Mesodermal cell (in vitro differentiated cells): ENCODE measurements around the gene IQCK. TPM values are rescaled to one million over a fixed set of nuclear protein-coding genes. Genes with fewer than 3 reads are reported as not detected.
A peak's percentile ranks its signal among the peaks of the same experiment; 100 is the strongest.
"Not testable (repeated sequence)": the region's sequence is repeated elsewhere in the genome, so short reads cannot be mapped to it uniquely, and the experiment has no call there.

Experiments
- H3K27ac ChIP-seq: 2 replicates; pipeline ENCODE4 v1.7.0; 2013; ENCODE audit warnings: mild to moderate bottlenecking, low read depth, low read length, moderate library complexity; ENCODE audit not compliant: severe bottlenecking
- H3K36me3 ChIP-seq: 2 replicates; pipeline ENCODE4 v1.7.1; 2013; ENCODE audit warnings: mild to moderate bottlenecking, low read length, moderate library complexity; ENCODE audit not compliant: control insufficient read depth, insufficient read depth
- H3K4me1 ChIP-seq: one replicate; pipeline ENCODE4 v1.7.1; 2013; ENCODE audit warnings: mild to moderate bottlenecking, low read length; ENCODE audit not compliant: insufficient read depth, control insufficient read depth, poor library complexity, severe bottlenecking
- H3K4me3 ChIP-seq: 2 replicates; pipeline ENCODE4 v1.7.0; 2013; ENCODE audit warnings: low read length, control low read depth, mild to moderate bottlenecking; ENCODE audit not compliant: insufficient read depth, poor library complexity, severe bottlenecking; ENCODE audit errors: extremely low read depth
- H3K9me3 ChIP-seq: 2 replicates; pipeline ENCODE4 v1.7.1; 2013; ENCODE audit warnings: mild to moderate bottlenecking, low read length, moderate library complexity; ENCODE audit not compliant: control insufficient read depth
- WGBS, 2 experiments: methylation state at CpG; one replicate each; pipeline ENCODE4 v1.1.5; 2013; ENCODE audit warnings: missing lambda C conversion rate in 2 of 2; ENCODE audit not compliant: insufficient coverage in 2 of 2; 5-methylcytosine and 5-hydroxymethylcytosine counted together
- polyA plus RNA-seq, 2 experiments: library from polyadenylated mRNA; stranded (reverse); fragments of 50-300 nt; gene quantifications; one replicate each; pipeline ENCODE4 v1.2.3, GENCODE V29; 2013

Gene IQCK, protein sequence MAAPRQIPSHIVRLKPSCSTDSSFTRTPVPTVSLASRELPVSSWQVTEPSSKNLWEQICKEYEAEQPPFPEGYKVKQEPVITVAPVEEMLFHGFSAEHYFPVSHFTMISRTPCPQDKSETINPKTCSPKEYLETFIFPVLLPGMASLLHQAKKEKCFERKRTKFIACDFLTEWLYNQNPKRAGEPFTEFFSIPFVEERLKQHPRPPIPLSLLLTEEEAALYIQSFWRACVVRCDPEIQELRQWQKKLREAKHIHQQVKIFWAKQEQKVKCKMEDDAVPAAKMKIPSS
- polyA plus RNA-seq (2013, experiment 1 of 2), result 12.8 TPM
- 12.8 TPM for polyA plus RNA-seq (2013, experiment 2 of 2)

DNA sequence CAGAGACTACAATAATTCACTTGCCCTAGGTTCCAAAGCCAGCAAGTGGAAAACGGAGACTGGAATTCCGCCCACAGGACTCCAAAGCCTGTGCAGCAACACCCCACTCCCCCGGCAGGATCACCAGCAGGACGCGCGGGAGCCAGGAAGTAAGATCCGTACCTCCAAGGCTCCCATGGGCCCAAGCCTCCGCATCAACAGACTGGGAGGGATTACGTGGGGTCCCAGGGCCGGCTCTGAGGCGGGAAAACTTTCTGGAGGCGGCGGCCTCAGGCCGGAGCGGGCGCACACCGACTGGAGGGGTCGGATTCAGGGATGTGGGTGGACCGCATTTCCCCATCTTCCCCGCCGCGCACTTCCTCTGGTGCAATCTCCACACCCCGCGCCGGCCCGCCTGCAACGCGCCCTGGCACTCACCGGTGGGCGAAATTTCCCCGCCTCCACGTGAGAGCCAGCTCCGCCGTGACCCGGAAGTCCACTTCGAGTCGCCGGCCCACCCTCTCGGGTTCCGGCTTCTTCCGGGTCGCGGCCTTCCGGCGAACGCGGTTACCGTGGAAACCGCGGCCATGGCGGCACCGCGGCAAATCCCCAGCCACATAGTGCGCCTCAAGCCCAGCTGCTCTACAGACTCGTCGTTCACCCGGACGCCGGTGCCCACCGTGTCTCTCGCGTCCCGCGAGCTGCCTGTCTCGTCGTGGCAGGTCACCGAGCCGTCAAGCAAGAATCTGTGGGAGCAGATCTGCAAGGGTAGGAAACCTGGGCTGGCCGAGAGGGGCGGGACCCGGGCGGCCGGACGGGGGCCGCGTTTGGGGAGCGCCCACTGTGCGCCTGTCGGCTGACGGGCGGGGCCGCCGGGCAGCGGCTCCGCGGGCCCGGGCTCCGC is at the start of gene IQCK, which contains the start of gene KNOP1:
TSS of gene IQCK (plus strand) at position 531 of the 883 bp plus-strand sequence. CDS start at position 567, 36 bp downstream.
TSS of gene KNOP1 (minus strand) at position 487 of the 883 bp plus-strand sequence. CDS start 3,192 bp downstream, outside the sequence.
- peaks cover 26% of the 10 kb centered on the region for H3K36me3 ChIP-seq
- no peaks in the 10 kb centered on the region for H3K9me3 ChIP-seq
- no peaks in the 10 kb centered on the region for H3K4me1 ChIP-seq
- H3K4me3 ChIP-seq, result peak within 1 kb of the TSS; percentile 88
- 0 to 1% methylated on average over 70 to 75 of the region's 88 CpGs for WGBS, 2 experiments
- peak within 1 kb of the TSS; percentile 84 for H3K27ac ChIP-seq

DNA sequence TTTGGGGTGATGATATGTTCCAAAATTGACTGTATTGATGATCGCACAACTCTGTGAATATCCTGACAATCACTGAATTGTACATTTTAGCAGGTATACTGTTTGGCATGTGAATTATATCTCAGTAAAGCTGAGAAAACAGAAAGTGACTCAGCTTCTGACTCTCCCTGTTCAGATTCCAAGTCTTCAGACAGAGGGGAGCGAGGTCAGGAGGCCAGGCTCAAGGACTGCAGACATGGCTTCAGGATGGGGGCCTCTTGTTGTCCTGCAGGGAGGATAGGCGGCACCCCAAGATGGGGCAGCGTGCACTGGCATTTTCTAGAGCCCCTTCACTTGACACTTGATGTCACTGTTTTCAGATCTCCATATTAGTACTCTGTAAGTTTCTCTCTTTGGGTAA is 45.7 kb upstream of the IQCK start:
- H3K4me3 ChIP-seq, result no peak overlapping the region
- peaks cover 29% of the 10 kb centered on the region for H3K36me3 ChIP-seq
- no peak overlapping the region for H3K27ac ChIP-seq
- H3K9me3 ChIP-seq, result no peaks in the 10 kb centered on the region
- no peaks in the 10 kb centered on the region for H3K4me1 ChIP-seq
- WGBS, 2 experiments, result 80 to 100% methylated on average over 2 to 3 of the region's 4 CpGs

DNA sequence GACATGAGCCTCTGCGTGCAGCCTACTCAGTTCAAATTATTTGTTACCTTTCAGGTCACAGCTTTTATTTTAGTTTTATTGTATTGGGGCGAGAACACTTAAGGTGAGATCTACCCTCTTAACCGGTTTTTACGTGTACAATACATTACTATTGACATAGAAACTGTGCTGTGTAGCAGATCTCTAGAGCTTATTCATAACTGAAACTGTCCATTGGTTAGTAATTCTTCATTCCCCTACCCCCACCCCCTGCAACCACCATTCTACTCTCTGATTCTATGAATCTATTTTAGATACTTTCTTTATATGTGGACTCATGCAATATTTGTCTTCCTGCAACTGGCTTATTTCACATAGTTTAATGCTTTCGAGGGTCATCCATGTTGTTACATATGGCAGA is 43.6 kb upstream of the IQCK start:
- H3K4me3 ChIP-seq, result no peak overlapping the region
- H3K9me3 ChIP-seq, result no peaks in the 10 kb centered on the region
- H3K27ac ChIP-seq, result no peak overlapping the region
- H3K4me1 ChIP-seq, result no peaks in the 10 kb centered on the region
- peaks cover 23% of the 10 kb centered on the region for H3K36me3 ChIP-seq
- WGBS, 2 experiments, result 80% methylated on average over 1 of the region's 5 CpGs; no CpG with 5 or more reads in 1 of the 2 experiments

DNA sequence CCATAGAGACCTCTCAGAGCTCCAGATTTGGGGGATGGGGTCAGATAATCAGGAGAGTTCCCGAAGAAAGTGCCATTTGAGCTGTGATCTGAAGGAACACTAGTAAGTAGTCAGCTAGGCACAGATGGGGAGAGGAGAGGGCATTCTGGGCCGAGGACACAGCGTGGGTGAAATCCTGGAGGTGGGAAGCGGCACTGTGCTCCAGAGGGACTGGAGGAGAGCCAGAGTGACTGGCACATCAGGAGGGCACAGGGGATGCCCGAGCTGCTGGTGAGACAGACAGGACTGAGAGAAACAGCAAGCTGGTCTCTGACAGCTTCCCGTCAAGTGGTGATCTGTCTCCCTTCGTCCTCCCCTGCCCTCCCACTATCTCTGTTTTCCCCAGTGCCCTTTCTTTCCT is 40.7 kb upstream of the IQCK start:
- WGBS, 2 experiments, result 89 to 94% methylated on average over 7 of the region's 7 CpGs
- Histone ChIP-seq H3K4me1 (no peaks in the 10 kb centered on the region), H3K4me3 (no peak overlapping the region)

DNA sequence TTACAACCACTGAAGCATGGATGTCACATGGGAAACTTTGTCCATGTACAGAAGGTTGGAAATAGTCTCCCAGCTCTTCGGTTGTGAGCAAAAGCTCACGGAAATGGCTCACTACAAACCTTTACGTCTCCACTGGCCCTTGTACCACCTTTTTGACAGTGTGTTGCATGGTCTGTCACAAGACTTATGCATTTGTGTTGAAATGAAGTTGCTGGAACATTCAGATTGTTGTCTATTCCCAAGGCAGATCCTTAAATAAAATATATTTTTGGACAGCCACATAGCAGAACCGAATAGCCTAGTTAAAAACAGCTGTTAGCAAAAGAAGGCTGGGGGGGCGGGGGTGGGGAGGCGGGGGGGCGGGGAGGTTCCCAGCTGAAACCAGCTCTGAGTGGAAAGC is 39.3 kb upstream of the IQCK start:
- H3K4me3 ChIP-seq, result no peak overlapping the region
- no peaks in the 10 kb centered on the region for H3K4me1 ChIP-seq
- 94 to 100% methylated on average over 2 of the region's 7 CpGs for WGBS, 2 experiments
- no peaks in the 10 kb centered on the region for H3K9me3 ChIP-seq
- H3K36me3 ChIP-seq, result peaks cover 42% of the 10 kb centered on the region
- H3K27ac ChIP-seq, result no peak overlapping the region

More for the DNA sequence above, 40.7 kb upstream of the IQCK start:
- H3K27ac ChIP-seq, result no peak overlapping the region
- no peaks in the 10 kb centered on the region for H3K9me3 ChIP-seq
- H3K36me3 ChIP-seq, result peaks cover 28% of the 10 kb centered on the region

DNA sequence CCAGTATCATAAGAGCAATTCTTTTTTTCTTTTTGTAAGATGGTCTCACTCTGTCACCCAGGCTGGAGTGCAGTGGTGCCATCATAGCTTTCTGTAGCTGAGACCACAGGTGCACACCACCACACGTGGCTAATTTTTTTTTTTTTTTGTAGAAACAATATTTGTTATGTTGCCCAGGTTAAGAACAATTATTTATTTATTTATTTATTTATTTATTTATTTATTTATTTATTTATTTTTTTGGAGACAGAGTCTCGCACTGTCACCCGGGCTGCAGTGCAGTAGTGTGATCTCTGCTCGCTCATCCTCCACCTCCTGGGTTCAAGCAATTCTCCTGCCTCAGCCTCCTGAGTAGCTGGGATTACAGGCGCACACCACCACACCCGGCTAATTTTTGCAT is 38.8 kb upstream of the IQCK start:
- H3K4me3 ChIP-seq, H3K9me3 ChIP-seq, H3K4me1 ChIP-seq, H3K27ac ChIP-seq: not testable (repeated sequence)
- 79 to 100% methylated on average over 2 to 3 of the region's 6 CpGs for WGBS, 2 experiments
- peaks cover 47% of the 10 kb centered on the region for H3K36me3 ChIP-seq

DNA sequence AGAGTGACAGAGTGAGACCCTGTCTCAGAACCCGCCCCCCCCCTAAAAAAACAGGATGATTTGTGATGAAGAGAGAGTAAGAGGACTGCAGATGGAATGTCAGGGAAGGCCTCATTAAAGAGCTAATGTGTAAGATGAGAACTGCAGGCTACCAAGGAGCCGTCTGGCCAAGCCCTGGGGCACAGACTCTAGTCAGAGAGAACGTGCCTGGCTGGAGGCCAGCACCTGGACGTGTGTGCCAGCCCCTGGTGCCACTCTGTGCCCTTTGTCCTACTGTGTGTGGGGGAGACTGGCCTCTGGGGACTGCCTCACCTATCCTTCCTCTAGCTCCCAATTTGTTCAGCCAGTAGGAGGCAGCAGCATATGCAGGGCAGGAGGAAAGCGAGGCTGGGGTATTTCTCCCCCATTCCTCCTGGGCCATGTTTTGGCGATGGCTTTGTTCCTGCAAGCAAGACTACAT is 37.2 kb upstream of the IQCK start:
- WGBS, 2 experiments, result 85 to 86% methylated on average over 3 to 6 of the region's 6 CpGs
- Histone ChIP-seq H3K27ac (no peak overlapping the region), H3K4me3 (no peak overlapping the region), H3K36me3 (peaks cover 57% of the 10 kb centered on the region), H3K9me3 (peaks cover 3% of the 10 kb centered on the region), H3K4me1 (no peaks in the 10 kb centered on the region)

DNA sequence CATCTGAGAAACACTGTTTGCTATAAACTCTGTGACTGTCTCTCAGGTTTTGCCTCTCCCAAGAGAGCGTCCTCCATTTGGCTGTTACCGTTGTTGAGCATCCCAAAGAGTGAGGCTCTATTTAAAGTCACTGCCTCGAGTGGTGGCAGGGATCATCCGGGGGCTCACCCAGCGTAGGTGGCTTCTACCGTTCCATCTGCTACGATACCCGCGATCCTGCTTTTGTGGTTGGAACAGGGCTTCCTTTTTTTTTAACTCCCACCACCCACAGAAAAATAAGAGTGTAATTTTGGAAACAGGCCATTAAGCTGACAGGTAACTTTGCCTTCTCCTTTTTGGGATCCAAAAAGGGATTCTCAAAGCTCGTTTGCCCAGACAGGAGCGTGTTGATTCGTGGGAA is 36.4 kb upstream of the IQCK start:
- WGBS, 2 experiments, result 88 to 92% methylated on average over 6 to 8 of the region's 12 CpGs
- Histone ChIP-seq H3K4me3 (no peak overlapping the region), H3K4me1 (no peaks in the 10 kb centered on the region), H3K36me3 (peaks cover 51% of the 10 kb centered on the region), H3K27ac (no peak overlapping the region), H3K9me3 (peaks cover 3% of the 10 kb centered on the region)

DNA sequence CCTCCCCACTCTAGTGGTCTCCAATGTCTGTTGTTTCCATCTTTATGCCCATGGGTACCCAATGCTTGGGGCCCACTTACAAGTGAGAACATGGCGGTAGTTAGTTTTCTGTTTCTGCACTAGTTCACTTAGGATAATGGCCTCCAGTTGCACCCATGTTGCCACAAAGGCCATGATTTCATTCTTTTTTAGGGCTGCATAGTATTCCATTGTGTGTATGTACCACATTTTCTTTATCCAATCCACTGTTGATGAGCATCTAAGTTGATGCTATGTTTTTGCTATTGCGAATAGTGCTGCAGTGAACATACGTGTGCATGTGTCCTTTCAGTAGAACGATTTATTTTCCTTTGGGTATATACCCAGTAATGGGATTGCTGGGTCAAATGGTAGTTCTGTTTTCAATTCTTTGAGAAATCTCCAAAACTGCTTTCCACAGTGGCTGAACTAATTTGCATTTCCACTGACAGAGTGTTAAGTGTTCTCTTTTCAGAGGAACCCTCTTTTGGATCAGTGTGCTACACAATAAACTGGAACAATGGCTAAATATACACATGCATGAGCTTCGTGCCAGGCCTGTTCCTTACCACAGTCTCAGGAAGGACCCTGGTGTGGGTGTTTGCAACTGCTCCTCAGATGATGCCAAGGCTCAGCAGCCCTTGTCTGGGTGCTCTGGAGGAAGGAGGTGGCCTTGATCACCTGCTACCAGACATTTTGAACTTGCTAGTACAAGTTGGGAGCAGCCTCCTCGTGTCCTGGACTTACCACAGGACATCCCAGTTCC is 34.4 kb upstream of the IQCK start:
- no peaks in the 10 kb centered on the region for H3K4me1 ChIP-seq
- H3K9me3 ChIP-seq, result peaks cover 3% of the 10 kb centered on the region
- 91 to 93% methylated on average over 4 to 6 of the region's 6 CpGs for WGBS, 2 experiments
- no peak overlapping the region for H3K4me3 ChIP-seq
- peaks cover 51% of the 10 kb centered on the region for H3K36me3 ChIP-seq
- no peak overlapping the region for H3K27ac ChIP-seq

DNA sequence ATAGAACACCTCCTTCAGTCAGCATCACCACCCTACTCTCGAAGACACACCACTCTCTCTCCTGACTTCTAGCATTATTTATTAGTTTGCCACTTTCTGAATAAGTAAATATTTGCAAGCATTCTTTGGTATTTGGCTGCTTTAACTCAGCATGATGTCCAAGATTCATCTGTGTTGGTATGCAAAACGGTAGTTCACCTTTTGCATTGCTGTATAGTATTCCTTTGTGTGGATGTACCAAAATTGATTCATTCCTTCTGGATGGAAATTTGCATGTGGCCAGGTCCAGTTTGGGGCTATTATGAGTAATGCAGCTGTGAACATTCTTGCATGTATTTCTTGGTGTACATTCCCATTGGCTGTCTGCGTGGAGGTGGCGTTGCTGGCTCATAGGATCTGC is 32.9 kb upstream of the IQCK start:
- 91 to 96% methylated on average over 3 to 4 of the region's 4 CpGs for whole genome bisulfite sequencing, 2 experiments
- Histone ChIP-seq H3K9me3 (peaks cover 3% of the 10 kb centered on the region), H3K4me1 (no peaks in the 10 kb centered on the region), H3K36me3 (peaks cover 51% of the 10 kb centered on the region), H3K4me3 (no peak overlapping the region), H3K27ac (no peak overlapping the region)
